Activated CD4-positive, alpha-beta memory T cell treated with anti-CD3 and anti-CD28 coated beads for 36 hours (primary cell): ENCODE results near the gene TRMU. TPM values are rescaled to one million over a fixed set of nuclear protein-coding genes. Genes with fewer than 3 reads are reported as not detected.
A peak's percentile ranks its signal among the peaks of the same experiment; 100 is the strongest.

Experiments
- CTCF ChIA-PET: fragments of 350-600 bp; sonication (Branson Sonifier 250); formaldehyde crosslinking; loops from one replicate; lab custom pipeline; 2021; ENCODE audit warnings: antibody characterized with exemption, inconsistent platforms; lab: Charles Lee
- POLR2A ChIA-PET: fragments of 350-600 bp; sonication (Branson Sonifier 250); formaldehyde crosslinking; loops from one replicate; lab custom pipeline; 2021; ENCODE audit warnings: antibody characterized with exemption; lab: Charles Lee
- DNase-seq: peaks from one replicate; pipeline ENCODE4 v3.0.0-alpha.2; 2020
- H3K27ac Mint-ChIP-seq: one replicate; pipeline ENCODE4 v1.8.0; 2021; ENCODE audit warnings: mixed read lengths
- H3K27me3 Mint-ChIP-seq: one replicate; pipeline ENCODE4 v1.8.0; 2021; ENCODE audit warnings: mixed read lengths
- H3K36me3 Mint-ChIP-seq: one replicate; pipeline ENCODE4 v1.8.0; 2021; ENCODE audit warnings: mixed read lengths
- H3K4me1 Mint-ChIP-seq: one replicate; pipeline ENCODE4 v1.8.0; 2021; ENCODE audit warnings: low read depth, mixed read lengths
- H3K4me3 Mint-ChIP-seq: one replicate; pipeline ENCODE4 v1.8.0; 2021; ENCODE audit warnings: mild to moderate bottlenecking, mixed read lengths
- H3K9me3 Mint-ChIP-seq: one replicate; pipeline ENCODE4 v1.8.0; 2021; ENCODE audit warnings: mixed read lengths
- intact Hi-C: fragments of 100-400 bp; cut with micrococcal nuclease; formaldehyde crosslinking; loops from one replicate; pipeline ENCODE4 v1.15.1; 2023
- total RNA-seq, 2 experiments: library from RNA; stranded (reverse); gene quantifications; one replicate each; pipeline ENCODE4 v1.2.3, GENCODE V29; 2021

The TRMU gene
- total RNA-seq, 2 experiments from 2014 or later = 61.3 to 63.2 TPM

DNA sequence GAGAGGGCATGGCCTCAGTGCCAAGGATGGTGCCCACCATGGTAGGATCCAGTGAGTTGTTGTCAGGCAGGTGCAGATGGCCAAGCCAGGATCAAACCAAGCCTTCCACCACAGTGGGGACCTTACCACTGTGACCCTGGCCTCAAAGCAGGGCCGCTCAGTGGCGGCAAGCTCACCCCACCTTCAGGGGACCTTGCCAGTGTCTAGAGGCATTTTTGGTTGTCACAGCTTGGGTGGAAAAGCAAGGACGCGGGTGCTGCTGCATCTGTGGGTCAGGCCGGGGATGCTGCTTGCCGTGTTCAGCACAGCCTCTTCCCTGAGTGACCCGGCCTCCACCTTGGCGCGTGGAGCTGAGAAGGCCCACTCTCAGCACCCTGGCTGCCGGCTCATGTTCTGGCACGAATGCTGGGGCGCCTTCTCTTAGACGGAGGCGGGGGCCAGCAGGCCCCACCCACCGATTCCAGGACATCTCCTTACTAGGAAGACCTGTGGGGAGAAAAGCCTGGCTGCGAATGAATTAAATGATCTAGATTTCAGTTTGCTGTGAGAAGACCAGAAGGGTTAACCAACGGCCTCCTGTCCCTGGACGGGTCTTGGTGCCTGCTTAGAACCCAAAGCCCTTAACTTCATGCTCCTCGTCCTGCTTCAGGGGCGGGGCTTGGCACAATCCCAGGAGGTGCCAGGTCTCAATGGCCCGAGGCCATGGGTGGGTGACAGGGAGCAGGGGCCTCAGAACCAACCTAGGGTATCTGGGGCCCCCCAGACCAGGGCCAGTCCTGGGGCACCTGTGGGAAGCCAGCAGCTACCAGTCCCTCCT, 18.9 kb downstream of the TRMU start:
- Mint-ChIP-seq H3K36me3 (peaks cover 42% of the 10 kb centered on the region), H3K9me3 (no peaks in the 10 kb centered on the region), H3K27me3 (no peaks in the 10 kb centered on the region), H3K27ac (no peak overlapping the region), H3K4me1 (no peaks in the 10 kb centered on the region), H3K4me3 (no peak overlapping the region)
- CTCF ChIA-PET = no interaction called here
- POLR2A ChIA-PET = no interaction called here
- intact Hi-C loops = no loop called here
- no peak for DNase-seq

DNA sequence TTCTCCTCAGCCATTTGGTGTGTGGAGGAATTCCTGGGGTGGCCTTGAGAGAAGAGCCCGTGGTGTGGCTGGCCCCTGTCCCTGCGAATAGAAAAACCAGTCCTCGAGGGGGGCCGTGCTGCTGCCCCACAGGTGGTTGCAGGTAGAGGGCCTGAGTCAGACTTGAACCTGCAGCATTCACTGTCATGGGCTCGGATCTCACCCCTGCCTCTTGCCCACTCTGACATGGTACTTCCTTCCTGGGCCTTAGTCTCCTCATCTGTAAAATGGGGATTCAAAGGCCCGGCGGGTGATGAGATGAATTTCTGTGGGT, 19.4 kb downstream of the TRMU start:
- ChIA-PET POLR2A (no interaction called here), CTCF (interaction anchor here (0.9 to 1.4 kb wide), 2 partner anchors 13 to 19 kb away, joined by 3 read pairs; no protein-coding TSS in a partner anchor)
- H3K27ac Mint-ChIP-seq = no peak overlapping the region
- H3K36me3 Mint-ChIP-seq = peaks cover 39% of the 10 kb centered on the region
- no peaks in the 10 kb centered on the region for H3K27me3 Mint-ChIP-seq
- intact Hi-C loops = no loop called here
- H3K4me1 Mint-ChIP-seq = no peaks in the 10 kb centered on the region
- H3K4me3 Mint-ChIP-seq = no peak overlapping the region
- no peak for DNase-seq
- no peaks in the 10 kb centered on the region for H3K9me3 Mint-ChIP-seq

DNA sequence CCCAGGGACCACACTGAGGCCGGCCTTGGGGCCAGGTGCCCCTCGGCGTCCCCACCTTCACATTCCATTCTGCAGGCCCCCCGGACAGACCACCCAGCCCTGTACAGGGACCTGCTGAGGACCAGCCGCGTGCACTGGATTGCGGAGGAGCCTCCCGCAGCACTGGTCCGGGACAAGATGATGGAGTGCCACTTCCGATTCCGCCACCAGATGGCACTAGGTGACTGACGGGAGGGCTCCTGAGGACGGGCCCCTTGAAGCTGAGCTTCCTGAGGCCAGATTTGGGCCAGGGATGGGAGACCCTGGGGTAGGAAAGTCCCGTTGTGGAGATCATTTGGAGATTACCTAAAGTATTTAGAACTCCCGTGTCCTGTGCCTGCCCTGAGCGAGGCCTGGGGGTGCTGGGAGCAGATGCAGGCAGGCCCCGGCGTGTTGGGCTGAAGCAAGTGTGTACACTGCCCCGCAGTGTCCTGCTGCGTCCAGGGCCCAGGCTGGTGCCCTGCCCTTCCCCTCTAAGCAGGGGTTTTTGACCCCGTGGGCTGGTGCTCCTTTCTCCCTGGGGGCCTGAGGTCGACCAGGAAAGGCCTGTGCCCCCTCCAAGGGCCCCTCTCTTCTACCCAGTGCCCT, 20.0 kb downstream of the TRMU start:
- no peaks in the 10 kb centered on the region for H3K9me3 Mint-ChIP-seq
- peaks cover 38% of the 10 kb centered on the region for H3K36me3 Mint-ChIP-seq
- intact Hi-C loops = no loop called here
- peak; percentile 69 for DNase-seq
- ChIA-PET POLR2A (no interaction called here), CTCF (interaction anchor here (0.9 to 1.4 kb wide), 3 partner anchors 12 to 29 kb away, joined by 3 read pairs; no protein-coding TSS in a partner anchor)
- H3K4me1 Mint-ChIP-seq = no peaks in the 10 kb centered on the region
- no peak overlapping the region for H3K27ac Mint-ChIP-seq
- H3K27me3 Mint-ChIP-seq = no peaks in the 10 kb centered on the region
- H3K4me3 Mint-ChIP-seq = no peak overlapping the region

DNA sequence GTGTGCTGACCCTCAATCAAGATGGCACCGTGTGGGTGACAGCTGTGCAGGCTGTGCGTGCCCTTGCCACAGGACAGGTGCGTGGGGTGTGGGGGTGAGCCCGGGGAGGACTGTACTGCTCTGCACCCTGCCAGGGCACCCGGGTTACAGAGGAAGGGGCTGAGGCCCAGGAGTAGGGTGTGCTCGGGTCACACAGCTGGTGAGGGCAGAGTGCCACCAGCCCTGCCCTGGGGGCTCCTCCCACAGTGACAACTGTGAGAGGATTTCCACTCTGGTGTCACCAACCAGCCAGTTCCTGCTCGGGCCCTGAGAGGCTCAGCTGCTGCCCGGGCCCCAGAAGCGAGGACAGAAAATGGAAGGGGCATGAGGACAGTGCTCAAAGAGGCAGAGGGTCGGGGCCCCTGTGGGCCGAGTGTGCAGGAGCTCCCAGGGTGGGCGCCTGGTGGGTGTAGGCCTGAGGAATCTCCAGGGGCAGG, 20.5 kb downstream of the TRMU start:
- Mint-ChIP-seq H3K36me3 (peaks cover 34% of the 10 kb centered on the region), H3K27ac (no peak overlapping the region), H3K9me3 (no peaks in the 10 kb centered on the region), H3K4me1 (no peaks in the 10 kb centered on the region), H3K4me3 (no peak overlapping the region), H3K27me3 (no peaks in the 10 kb centered on the region)
- intact Hi-C loops = no loop called here
- DNase-seq = no peak
- POLR2A ChIA-PET = no interaction called here
- CTCF ChIA-PET = interaction anchor here (0.6 to 1.4 kb wide), 6 partner anchors 12 to 186 kb away, joined by 3 to 5 read pairs (median 3); no protein-coding TSS in a partner anchor

DNA sequence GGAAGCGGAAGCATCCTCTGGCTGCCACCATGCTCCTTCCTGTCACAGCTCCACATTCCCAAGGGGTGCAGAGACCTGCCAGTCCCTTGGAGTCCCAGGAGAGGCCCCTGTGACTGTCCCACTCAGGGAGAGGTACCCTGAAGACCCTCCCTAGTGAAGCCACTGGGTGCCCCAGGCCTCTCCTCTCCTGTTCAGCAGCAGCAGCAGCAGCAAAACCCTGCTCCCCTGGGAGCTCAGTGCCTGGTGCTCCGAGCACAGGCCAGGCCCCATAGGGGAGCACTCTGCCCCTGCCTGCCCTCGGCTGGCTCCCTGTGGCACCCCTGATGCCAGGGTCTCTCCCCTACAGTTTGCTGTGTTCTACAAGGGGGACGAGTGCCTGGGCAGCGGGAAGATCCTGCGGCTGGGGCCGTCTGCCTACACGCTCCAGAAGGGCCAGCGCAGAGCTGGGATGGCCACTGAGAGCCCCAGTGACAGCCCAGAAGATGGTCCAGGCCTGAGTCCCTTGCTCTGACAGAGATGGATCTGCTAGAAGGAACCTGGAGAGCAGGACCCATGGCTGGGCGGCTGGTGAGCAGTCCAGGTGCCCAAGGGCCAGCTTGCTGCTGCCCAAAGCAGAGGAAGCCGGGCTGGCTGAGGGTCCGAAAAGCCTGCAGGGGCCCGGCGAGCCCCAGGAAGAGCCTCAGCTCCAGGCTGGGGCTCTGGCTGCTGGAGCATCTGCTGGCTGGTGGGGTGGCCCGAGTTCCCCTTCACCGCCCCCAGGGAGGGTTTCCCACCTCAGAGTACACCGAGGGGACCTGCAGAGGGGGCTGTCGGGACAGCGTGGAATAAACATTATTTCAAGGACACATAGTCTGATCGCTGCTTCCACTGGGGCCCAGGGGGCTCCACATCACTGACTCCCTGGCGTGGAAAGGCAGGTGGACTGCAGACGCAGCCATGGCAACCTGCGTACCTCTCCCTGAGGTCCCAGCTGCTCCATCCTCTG, 21.3 kb downstream of the TRMU start:
- ChIA-PET CTCF (interaction anchor here (0.6 to 1.9 kb wide), 6 partner anchors 11 to 185 kb away, joined by 3 to 13 read pairs (median 4); no protein-coding TSS in a partner anchor), POLR2A (interaction anchor here (0.6 kb wide), 1 partner anchor 40 kb away, joined by 4 read pairs; no protein-coding TSS in a partner anchor)
- no peaks in the 10 kb centered on the region for H3K9me3 Mint-ChIP-seq
- no peak overlapping the region for H3K4me3 Mint-ChIP-seq
- H3K27me3 Mint-ChIP-seq = no peaks in the 10 kb centered on the region
- H3K36me3 Mint-ChIP-seq = peaks cover 32% of the 10 kb centered on the region
- no peak for DNase-seq
- no peaks in the 10 kb centered on the region for H3K4me1 Mint-ChIP-seq
- H3K27ac Mint-ChIP-seq = no peak overlapping the region
- intact Hi-C loops = no loop called here

DNA sequence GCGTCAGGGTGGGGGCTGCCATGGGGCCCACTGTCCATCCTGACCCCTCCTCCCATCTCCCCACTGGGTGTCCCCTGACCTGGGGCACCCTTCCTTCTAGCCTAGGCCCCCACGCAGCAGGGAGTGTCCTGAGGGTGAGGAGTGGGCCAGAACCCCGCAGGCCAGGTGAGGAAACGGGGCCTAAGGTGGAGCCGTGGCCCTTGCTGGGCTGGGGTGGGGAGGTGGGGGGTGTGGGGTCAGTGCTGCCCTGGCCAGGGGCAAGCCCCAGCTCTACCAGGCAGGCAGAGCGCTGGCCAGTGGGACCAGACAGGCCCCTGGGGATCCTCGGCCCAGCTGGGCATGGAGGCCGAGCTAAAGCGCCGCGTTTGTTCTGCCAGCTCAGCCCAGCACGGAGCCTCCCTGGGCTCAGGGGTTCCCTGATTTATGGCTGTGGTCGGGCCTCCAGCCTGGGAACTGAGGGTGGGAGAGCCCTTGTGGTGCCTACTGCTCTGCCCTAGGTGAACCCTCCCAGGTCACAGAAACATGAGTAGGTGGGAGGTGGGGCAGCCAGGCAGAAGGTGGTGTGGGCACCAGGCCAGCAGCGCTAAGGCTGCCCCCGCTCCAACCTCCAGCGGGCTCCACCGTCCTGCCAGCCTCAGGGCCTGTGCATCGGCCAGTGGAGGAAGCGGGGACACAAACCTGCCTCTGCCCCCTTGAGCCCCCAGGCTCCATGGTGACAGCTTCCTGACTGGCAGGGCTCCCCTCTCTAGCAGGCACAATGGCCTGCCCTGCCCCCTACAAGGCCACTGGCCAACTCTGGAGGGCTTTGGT, 22.4 kb downstream of the TRMU start:
- H3K27ac Mint-ChIP-seq = no peak overlapping the region
- no peaks in the 10 kb centered on the region for H3K9me3 Mint-ChIP-seq
- no peak overlapping the region for H3K4me3 Mint-ChIP-seq
- ChIA-PET POLR2A (no interaction called here), CTCF (interaction anchor here (1.9 kb wide), 1 partner anchor 10 kb away, joined by 13 read pairs; no protein-coding TSS in a partner anchor)
- DNase-seq = no peak
- intact Hi-C loops = no loop called here
- peaks cover 21% of the 10 kb centered on the region for H3K36me3 Mint-ChIP-seq
- peaks cover 2% of the 10 kb centered on the region for H3K27me3 Mint-ChIP-seq
- peaks cover 2% of the 10 kb centered on the region for H3K4me1 Mint-ChIP-seq

DNA sequence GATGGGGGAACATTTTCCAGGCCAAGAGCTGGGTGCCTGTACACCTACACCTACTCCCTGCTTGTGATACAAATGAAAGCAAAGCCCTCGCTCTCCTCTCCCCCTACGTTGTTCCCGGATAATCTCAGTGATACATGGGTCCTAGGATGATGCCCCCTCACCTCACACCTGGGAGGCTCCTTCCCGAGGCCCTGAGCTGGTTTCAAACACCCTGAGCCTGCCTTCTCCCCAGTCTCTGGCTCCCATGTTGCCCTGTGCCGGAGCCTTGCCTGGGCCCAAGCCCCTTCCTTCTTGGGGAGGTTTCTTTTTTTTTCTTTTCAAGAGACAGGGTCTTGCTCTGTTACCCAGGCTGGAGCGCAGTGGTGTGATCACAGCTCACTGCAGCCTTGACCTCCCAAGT, 23.3 kb downstream of the TRMU start:
- POLR2A ChIA-PET = no interaction called here
- H3K27me3 Mint-ChIP-seq = peaks cover 2% of the 10 kb centered on the region
- H3K27ac Mint-ChIP-seq = no peak overlapping the region
- H3K4me3 Mint-ChIP-seq = no peak overlapping the region
- H3K36me3 Mint-ChIP-seq = peaks cover 18% of the 10 kb centered on the region
- CTCF ChIA-PET = interaction anchor here (0.6 to 1.9 kb wide), 2 partner anchors 9 to 240 kb away, joined by 4 to 13 read pairs; no protein-coding TSS in a partner anchor
- intact Hi-C loops = no loop called here
- no peaks in the 10 kb centered on the region for H3K9me3 Mint-ChIP-seq
- peaks cover 2% of the 10 kb centered on the region for H3K4me1 Mint-ChIP-seq
- no peak for DNase-seq

DNA sequence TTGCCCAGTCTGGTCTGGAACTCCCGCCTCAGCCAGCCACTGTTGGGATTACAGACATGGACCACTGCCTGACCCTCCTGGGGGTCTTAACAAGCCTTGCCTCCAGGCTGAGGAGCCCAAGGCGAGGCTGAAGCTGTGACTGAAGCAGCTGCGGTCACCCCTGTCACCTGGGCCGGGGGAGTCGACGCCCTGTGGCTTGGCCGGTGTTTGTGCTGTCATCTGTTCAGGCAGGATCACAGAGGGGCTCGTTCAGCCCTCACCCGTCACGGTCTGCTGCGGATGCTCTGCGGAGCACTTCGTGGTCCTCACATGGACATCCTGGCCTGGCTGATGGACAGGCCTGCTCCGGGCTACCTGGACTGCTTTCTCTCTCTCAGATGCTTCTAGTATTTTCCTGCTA, 23.8 kb downstream of the TRMU start:
- intact Hi-C loops = no loop called here
- H3K27me3 Mint-ChIP-seq = peaks cover 2% of the 10 kb centered on the region
- no peaks in the 10 kb centered on the region for H3K9me3 Mint-ChIP-seq
- no peak overlapping the region for H3K27ac Mint-ChIP-seq
- POLR2A ChIA-PET = no interaction called here
- H3K36me3 Mint-ChIP-seq = peaks cover 15% of the 10 kb centered on the region
- H3K4me3 Mint-ChIP-seq = no peak overlapping the region
- no peak for DNase-seq
- CTCF ChIA-PET = interaction anchor here (0.6 kb wide), 1 partner anchor 241 kb away, joined by 4 read pairs; no protein-coding TSS in a partner anchor
- peaks cover 2% of the 10 kb centered on the region for H3K4me1 Mint-ChIP-seq

DNA sequence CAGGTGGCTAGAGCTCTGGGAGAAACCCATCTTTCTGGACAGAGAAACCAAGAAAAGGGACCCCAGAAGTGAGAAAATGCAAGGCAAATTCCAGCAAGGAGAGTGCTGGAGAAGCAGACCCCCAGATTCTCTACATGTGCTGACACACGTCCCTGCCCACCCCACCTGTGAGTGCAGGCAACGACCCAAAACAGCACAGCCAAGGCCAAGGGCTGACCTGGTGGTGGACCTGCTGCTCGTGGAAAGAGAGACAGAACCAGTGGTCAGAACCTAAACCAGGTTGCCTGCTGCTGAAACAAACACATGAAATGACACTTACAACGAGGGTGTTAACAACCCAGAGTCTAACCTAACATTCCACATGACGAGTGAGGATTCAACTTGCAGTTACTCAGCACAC, 24.6 kb downstream of the TRMU start:
- Mint-ChIP-seq H3K27ac (no peak overlapping the region), H3K27me3 (peaks cover 2% of the 10 kb centered on the region), H3K4me1 (peaks cover 2% of the 10 kb centered on the region), H3K36me3 (peaks cover 15% of the 10 kb centered on the region), H3K4me3 (no peak overlapping the region), H3K9me3 (no peaks in the 10 kb centered on the region)
- intact Hi-C loops = no loop called here
- CTCF ChIA-PET = no interaction called here
- POLR2A ChIA-PET = no interaction called here
- no peak for DNase-seq

DNA sequence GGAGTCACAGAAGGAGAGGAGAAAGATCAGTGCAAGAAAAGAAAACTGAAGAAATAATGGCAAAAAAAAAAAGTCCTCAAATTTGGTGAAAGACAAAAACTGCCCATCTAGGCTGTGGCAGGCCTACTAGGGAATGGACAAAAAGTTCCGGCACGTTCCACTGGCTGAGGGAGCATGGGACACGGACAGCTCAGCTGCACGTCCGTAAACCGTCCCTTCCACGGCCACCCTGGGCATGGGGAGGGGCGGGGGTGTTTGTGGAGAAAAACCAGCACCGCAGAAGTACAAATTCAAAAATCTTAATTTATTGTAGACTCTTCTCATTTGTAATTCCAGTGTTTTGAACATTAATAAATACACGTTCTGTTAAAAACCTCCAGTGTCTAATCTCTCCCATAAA, 25.4 kb downstream of the TRMU start:
- Mint-ChIP-seq H3K36me3 (peaks cover 11% of the 10 kb centered on the region), H3K27me3 (peaks cover 2% of the 10 kb centered on the region), H3K4me1 (peaks cover 2% of the 10 kb centered on the region), H3K4me3 (no peak overlapping the region), H3K27ac (no peak overlapping the region), H3K9me3 (no peaks in the 10 kb centered on the region)
- CTCF ChIA-PET = no interaction called here
- POLR2A ChIA-PET = no interaction called here
- intact Hi-C loops = no loop called here
- no peak for DNase-seq

DNA sequence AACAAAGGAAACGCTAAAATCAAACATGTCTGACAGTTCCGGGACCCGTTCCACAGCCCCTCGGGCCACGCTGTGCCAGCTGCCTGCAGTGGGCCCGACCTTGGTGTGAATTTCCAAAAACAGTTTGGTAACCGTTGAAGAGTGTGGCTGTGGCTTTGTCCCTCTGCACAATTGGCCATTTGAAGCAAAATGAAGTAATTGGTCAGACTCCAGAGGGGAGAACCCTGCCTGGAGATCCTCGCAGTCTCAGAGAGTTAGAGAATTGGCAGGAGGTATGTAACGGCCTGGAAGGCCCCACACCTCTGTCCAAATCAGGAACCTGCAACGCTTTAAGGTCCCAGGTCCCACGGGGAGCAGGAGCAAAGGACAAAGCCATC, 26.3 kb downstream of the TRMU start:
- intact Hi-C loops = no loop called here
- DNase-seq = no peak
- Mint-ChIP-seq H3K27me3 (peaks cover 2% of the 10 kb centered on the region), H3K4me3 (no peak overlapping the region), H3K9me3 (no peaks in the 10 kb centered on the region), H3K27ac (no peak overlapping the region), H3K36me3 (peaks cover 11% of the 10 kb centered on the region), H3K4me1 (peaks cover 2% of the 10 kb centered on the region)
- CTCF ChIA-PET = interaction anchor here (1.0 kb wide), 1 partner anchor 202 kb away, joined by 3 read pairs; no protein-coding TSS in a partner anchor
- POLR2A ChIA-PET = no interaction called here
